Suprapubic skin (tissue), 4 donors: ENCODE data around the gene METTL17. TPM values are rescaled to one million over a fixed set of nuclear protein-coding genes. Genes with fewer than 3 reads are reported as not detected.
"Not testable (repeated sequence)": the region's sequence is repeated elsewhere in the genome, so short reads cannot be mapped to it uniquely, and the experiment has no call there.

Experiments used
- DNase-seq, 2 donors: peaks; one replicate each; pipeline ENCODE4 v3.0.0-alpha.2; 2019; ENCODE audit warnings: low spot score in 2 of 2
- H3K27ac ChIP-seq: fragments of 200-600 bp; sonication (generic); one replicate; pipeline ENCODE4 v1.5.1; 2019
- H3K27me3 ChIP-seq: fragments of 200-600 bp; sonication (generic); one replicate; pipeline ENCODE4 v1.5.1; 2019
- H3K36me3 ChIP-seq: fragments of 200-600 bp; sonication (generic); one replicate; pipeline ENCODE4 v1.5.1; 2019
- H3K4me1 ChIP-seq: fragments of 200-600 bp; sonication (generic); one replicate; pipeline ENCODE4 v1.5.1; 2019
- H3K4me3 ChIP-seq: fragments of 200-600 bp; sonication (generic); one replicate; pipeline ENCODE4 v1.5.1; 2019; ENCODE audit warnings: mild to moderate bottlenecking
- H3K9me3 ChIP-seq: fragments of 200-600 bp; sonication (generic); one replicate; pipeline ENCODE4 v1.5.1; 2019
- CTCF ChIP-seq, 2 donors: fragments of 200-600 bp in 1 of 2; fragments of 450-650 bp in 1 of 2; sonication (generic) in 1 of 2; IDR thresholded peaks; one replicate each; pipeline ENCODE4 v1.5.1; 2016 to 2019; ENCODE audit warnings: antibody characterized with exemption in 2 of 2, mild to moderate bottlenecking in 1 of 2, moderate library complexity in 1 of 2
- EP300 ChIP-seq: sonication (generic); formaldehyde crosslinking; IDR thresholded peaks from one replicate; pipeline ENCODE4 v1.6.1; 2017; ENCODE audit warnings: antibody characterized with exemption
- POLR2A ChIP-seq, 2 donors: fragments of 450-650 bp; IDR thresholded peaks; one replicate each; pipeline ENCODE4 v1.6.1; 2017; ENCODE audit warnings: antibody characterized with exemption in 2 of 2, mild to moderate bottlenecking in 2 of 2, moderate library complexity in 2 of 2
- POLR2AphosphoS5 ChIP-seq, 3 donors: sonication (generic); formaldehyde crosslinking; IDR thresholded peaks; one replicate each; pipeline ENCODE4 v1.6.1; 2017; ENCODE audit warnings: antibody characterized with exemption in 3 of 3
- WGBS: methylation state at CpG from one replicate; pipeline ENCODE4 v1.1.5; 2018; 5-methylcytosine and 5-hydroxymethylcytosine counted together
- total RNA-seq, 4 donors: library from RNA; depleted of rRNA; stranded (reverse); fragments of >200 nt; gene quantifications; one replicate each; pipeline ENCODE4 v1.1.0, GENCODE V29; 2016

Gene METTL17
- 100 to 1,000 TPM in 2 of 4 donors, 10 to 100 TPM in 2; 64.9 to 332 (median 96.3) TPM for total RNA-seq

GRCh38 chr14:20989787-20990600 lies at the start of gene METTL17:
Gene METTL17, plus strand, starts transcription at chr14:20989980. Its CDS starts 23 bp downstream, at chr14:20990003.
- peak in 1 of 2 donors; percentile 61 for TF ChIP-seq POLR2A (IDR thresholded peaks at IDR 0.05)
- no peak for TF ChIP-seq EP300
- peak in 1 of 2 donors; percentile 13 for TF ChIP-seq CTCF (IDR thresholded peaks at IDR 0.05)
- TF ChIP-seq POLR2AphosphoS5 (IDR thresholded peaks at IDR 0.05): peak in 1 of 3 donors; percentile 40
- H3K36me3 ChIP-seq: peaks cover 29% of the 10 kb centered on the region
- H3K27me3 ChIP-seq: no peaks in the 10 kb centered on the region
- peak; percentile 96 for DNase-seq
- H3K9me3 ChIP-seq: no peaks in the 10 kb centered on the region
- H3K4me1 ChIP-seq: peaks cover 51% of the 10 kb centered on the region
- peak within 1 kb of the TSS; percentile 89 for H3K27ac ChIP-seq
- under 1% methylated on average over 24 of the region's 42 CpGs for WGBS
- peak within 1 kb of the TSS; percentile 78 for H3K4me3 ChIP-seq

GRCh38 chr14:20945146-20945545 lies 44.6 kb upstream of the METTL17 start:
- not testable (repeated sequence) for H3K27me3 ChIP-seq, H3K27ac ChIP-seq, H3K36me3 ChIP-seq, H3K4me1 ChIP-seq, H3K4me3 ChIP-seq, DNase-seq, H3K9me3 ChIP-seq
- WGBS: 76% methylated on average over 6 of the region's 6 CpGs

GRCh38 chr14:20946707-20947106 lies 43.1 kb upstream of the METTL17 start:
- not testable (repeated sequence) for H3K9me3 ChIP-seq, DNase-seq, H3K36me3 ChIP-seq, H3K4me3 ChIP-seq, H3K4me1 ChIP-seq, H3K27ac ChIP-seq, H3K27me3 ChIP-seq
- WGBS: 74% methylated on average over 5 of the region's 9 CpGs

- WGBS: 46% methylated on average over 4 of the region's 4 CpGs
- not testable (repeated sequence) for DNase-seq, H3K4me1 ChIP-seq
Observed at GRCh38 chr14:20954736-20955537, 34.8 kb upstream of the METTL17 start, which contains the start of gene RNASE2. Gene RNASE2, plus strand, starts transcription at chr14:20955487. Its CDS starts 285 bp downstream, at chr14:20955772.

GRCh38 chr14:20955538-20955873 lies 34.3 kb upstream of the METTL17 start:
- H3K9me3 ChIP-seq, H3K36me3 ChIP-seq, H3K4me3 ChIP-seq, H3K27me3 ChIP-seq, H3K4me1 ChIP-seq, DNase-seq, H3K27ac ChIP-seq: not testable (repeated sequence)
- 58% methylated on average over 5 of the region's 5 CpGs for WGBS

More at GRCh38 chr14:20954736-20955537, 34.8 kb upstream of the METTL17 start, which contains the start of gene RNASE2:
- not testable (repeated sequence) for H3K9me3 ChIP-seq, H3K27ac ChIP-seq, H3K36me3 ChIP-seq, H3K27me3 ChIP-seq, H3K4me3 ChIP-seq

GRCh38 chr14:20956376-20956976 lies 33.3 kb upstream of the METTL17 start:
- no peak overlapping the region for H3K4me3 ChIP-seq
- no peak for DNase-seq
- no peaks in the 10 kb centered on the region for H3K36me3 ChIP-seq
- peaks cover 5% of the 10 kb centered on the region for H3K27me3 ChIP-seq
- WGBS: 81% methylated on average over 11 of the region's 11 CpGs
- H3K9me3 ChIP-seq: no peaks in the 10 kb centered on the region
- no peak overlapping the region for H3K27ac ChIP-seq
- no peak for TF ChIP-seq EP300
- TF ChIP-seq POLR2AphosphoS5 (IDR thresholded peaks at IDR 0.05): no peak
- no peak for TF ChIP-seq CTCF (IDR thresholded peaks at IDR 0.05)
- TF ChIP-seq POLR2A (IDR thresholded peaks at IDR 0.05): no peak
- no peaks in the 10 kb centered on the region for H3K4me1 ChIP-seq

GRCh38 chr14:20958946-20959345 lies 30.8 kb upstream of the METTL17 start:
- not testable (repeated sequence) for DNase-seq, H3K9me3 ChIP-seq, H3K27ac ChIP-seq

More at GRCh38 chr14:20958946-20959345, 30.8 kb upstream of the METTL17 start:
- H3K36me3 ChIP-seq, H3K27me3 ChIP-seq, H3K4me1 ChIP-seq, H3K4me3 ChIP-seq: not testable (repeated sequence)
